Activated T-cell treated with anti-CD3 and anti-CD28 coated beads for 4 hours (primary cell): Measurements from ENCODE around the gene RPL41.
"Not testable (repeated sequence)": the region's sequence is repeated elsewhere in the genome, so short reads cannot be mapped to it uniquely, and the experiment has no call there.

Experiments used
- DNase-seq: peaks from one replicate; pipeline ENCODE4 v3.0.0-alpha.2; 2020

Gene RPL41

DNA sequence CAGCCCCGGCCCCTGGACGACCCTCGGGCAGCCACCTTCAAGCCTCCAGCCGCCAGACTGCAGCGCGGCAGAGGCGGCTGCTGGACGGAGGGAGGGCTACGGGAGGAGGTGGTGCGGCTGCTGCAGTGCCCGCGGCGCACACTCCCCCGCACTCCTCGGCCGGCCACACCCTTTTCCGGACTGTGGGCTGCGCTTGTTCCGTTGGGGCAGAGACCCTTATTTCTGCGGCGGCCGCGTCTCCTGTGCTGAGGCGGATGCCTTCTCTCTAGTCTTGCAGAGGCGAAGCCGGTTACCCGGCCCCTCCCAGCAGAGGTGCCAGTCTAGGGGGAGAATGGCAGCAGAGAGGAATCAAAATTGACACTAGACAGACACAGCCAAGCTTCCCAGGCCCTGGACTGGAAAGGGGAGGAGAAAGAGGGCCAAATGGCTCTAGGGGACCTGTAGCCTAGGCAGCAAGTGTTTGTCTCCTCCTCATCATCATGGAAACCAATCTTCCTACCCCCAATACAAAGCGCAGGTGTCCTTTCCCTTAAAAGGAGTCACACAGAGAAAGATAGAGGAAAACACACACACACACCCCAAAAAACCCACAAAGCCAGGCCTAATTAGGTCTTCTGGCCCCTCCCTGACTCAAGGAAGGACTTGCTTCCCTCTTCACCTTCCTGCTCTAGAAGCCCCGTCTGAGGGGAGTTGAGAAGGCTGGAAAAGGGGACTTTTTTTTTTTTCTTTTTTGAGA is 12.9 kb downstream of the RPL41 start:
- peak; percentile 48 for DNase-seq

DNA sequence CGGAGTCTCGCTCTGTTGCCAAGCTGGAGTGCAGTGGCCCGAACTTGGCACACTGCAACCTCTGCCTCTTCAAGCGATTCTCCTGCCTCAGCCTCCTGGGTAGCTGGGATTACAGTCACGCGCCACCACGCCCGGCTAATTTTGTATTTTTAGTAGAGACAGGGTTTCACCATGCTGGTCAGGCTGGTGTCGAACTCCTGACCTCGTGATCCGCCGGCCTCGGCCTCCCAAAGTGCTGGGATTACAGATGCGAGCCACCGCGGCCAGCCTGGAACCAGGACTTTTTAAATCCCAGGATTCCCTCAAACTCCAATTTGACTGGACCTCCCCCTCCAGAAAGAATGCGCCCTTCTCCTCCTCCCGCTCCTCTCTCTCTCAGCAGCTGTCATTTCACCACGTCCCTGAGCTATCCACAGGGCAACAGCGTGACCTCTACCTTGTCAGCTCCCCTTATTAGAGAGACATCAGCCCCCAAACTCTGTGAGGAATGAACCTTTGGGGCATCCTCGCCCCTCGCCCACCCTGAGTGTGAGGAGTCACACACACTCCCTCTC is 13.6 kb downstream of the RPL41 start:
- no peak for DNase-seq

DNA sequence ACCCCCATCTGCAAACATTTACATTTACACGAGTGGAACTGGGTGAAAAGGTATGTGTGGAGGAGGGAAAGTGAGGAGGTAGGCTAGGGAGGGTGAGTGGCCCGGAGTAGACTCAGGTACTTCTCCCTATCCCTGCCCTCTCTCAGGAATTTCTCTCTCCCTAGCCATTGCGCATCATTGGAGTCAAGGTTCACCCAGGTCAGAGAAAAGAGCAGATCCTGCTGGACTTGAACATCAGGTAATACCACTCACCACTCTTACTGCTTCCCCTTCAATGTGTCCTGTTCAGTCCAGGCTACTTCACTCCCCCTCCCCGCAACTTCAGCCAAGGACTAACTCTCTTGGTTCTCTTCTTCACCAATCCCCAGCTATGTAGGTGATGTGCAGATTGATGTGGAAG is 14.4 kb downstream of the RPL41 start:
- DNase-seq, result no peak

DNA sequence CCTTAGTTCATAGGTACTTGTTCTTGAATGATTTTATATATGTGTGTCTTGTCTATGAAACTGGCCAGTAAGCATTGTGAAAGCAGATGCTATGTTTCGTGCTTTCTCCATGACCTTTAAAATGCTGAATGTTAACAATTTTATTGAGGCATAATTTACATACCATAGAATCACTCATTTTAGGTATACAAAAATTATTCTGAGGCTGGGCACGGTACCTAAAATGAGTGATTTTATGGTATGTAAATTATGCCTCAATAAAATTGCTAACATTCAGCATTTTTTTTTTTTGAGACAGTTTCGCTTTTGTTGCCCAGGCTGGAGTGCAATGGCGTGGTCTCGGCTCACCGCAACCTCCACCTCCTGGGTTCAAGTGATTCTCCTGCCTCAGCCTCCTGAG is 18.5 kb downstream of the RPL41 start:
- DNase-seq, result no peak

DNA sequence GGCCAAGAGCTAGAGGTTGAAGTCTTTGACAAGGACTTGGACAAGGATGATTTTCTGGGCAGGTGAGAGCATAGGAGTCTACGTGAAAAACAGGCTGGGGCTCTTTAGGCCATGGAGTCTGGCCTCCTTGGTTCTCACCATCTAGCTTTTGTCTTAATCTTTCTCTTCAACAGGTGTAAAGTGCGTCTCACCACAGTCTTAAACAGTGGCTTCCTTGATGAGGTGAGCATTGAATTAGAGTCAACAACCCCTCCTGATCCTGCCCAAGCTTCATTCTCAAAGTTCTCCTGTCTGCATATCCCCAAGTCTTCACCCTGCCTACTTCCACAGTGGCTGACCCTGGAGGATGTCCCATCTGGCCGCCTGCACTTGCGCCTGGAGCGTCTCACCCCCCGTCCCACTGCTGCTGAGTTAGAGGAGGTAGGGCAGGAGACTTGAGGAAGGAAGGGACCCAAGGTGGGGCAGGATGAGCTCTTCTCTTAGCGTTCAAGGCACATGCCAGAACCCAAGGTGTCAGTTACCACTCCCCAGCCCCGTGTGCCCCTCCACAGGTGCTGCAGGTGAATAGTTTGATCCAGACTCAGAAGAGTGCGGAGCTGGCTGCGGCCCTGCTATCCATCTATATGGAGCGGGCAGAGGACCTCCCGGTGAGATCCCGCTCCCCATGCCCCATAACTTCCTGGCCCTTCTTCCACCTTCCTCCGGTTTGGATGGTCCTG is 21.6 kb downstream of the RPL41 start:
- no peak for DNase-seq

DNA sequence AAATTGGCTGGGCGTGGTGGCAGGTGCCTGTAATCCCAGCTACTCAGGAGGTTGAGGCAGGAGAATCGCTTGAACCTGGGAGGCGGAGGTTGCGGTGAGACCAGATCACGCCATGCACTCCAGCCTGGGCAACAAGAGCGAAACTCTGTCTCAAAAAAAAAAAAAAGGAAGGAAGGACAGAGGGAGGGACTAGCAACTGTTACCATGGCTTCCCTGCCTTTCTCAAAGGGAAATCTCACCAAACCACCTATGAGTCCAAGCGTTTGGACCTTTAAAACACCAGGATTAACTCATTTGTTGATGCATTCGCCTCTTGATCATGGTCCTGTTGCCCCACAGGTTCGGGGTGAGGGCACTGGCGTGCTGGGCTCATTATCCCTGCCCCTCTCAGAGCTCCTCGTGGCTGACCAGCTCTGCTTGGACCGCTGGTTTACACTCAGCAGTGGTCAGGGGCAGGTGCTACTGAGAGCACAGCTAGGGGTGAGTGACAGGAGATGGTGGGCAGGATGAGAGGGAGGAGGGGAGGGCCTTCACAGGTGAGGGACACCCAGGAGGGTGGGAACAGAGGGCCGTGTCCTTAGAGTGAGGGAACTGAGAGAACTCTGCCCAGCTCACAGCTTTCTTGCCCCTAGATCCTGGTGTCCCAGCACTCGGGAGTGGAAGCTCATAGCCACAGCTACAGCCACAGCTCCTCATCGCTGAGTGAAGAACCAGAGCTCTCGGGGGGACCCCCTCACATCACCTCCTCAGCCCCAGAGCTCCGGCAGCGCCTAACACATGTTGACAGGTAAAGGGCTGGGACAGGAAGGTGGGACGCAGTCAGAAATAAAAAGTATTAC is 25.7 kb downstream of the RPL41 start:
- DNase-seq, result no peak

DNA sequence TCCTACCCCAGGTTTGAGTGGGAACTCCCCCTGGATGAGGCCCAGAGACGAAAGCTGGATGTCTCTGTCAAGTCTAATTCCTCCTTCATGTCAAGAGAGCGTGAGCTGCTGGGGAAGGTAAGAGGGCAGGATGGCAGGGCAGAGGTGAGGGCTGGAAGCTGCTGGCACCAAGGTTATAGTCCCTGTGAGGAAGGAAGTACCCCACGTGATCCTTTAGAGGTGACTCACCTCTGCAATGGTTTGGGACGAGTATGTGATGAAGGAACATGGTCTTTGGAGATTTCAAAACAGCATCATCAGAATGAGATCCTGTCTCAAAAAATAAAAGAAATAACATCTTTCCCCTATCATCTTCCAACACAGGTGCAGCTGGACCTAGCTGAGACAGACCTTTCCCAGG is 26.8 kb downstream of the RPL41 start:
- no peak for DNase-seq

DNA sequence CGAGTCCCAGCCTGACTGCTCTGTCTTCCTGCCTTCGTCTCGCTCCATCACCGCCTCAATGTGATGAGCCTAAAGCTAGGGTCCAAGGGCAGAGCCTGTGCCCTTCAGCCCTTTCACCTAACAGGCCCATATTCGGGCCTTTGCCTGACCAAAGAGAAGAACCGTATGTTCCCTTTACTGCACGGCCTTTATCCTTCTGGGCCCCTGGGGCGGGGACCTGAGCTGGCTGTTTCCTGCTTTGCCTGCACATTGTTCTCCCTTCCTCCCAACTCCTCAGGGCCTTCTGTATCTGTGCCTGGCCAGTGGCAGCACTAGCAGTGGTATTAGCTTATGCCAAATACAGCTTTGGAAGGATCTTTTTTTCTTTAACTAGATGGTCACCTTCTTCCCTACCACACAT is 27.4 kb downstream of the RPL41 start:
- DNase-seq, result no peak

DNA sequence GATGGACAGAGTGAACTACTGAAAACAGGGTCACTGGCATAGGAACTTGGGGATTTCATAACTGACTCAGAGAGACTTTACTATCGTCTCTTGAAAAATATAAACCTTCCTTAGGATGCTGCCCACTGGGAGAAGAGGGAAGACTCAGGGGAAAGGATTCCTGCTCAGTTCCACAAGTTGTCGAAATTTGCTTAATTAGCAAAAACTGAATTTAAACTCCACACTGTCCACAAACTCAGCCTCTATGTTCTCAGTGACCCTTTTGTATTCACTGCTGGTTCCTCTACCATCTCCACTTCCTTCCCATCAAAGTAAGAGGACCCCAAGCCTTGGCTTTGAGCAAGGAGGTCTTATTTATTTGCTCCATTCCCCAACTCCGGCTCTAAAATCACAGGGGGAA is 28.8 kb downstream of the RPL41 start:
- no peak for DNase-seq

DNA sequence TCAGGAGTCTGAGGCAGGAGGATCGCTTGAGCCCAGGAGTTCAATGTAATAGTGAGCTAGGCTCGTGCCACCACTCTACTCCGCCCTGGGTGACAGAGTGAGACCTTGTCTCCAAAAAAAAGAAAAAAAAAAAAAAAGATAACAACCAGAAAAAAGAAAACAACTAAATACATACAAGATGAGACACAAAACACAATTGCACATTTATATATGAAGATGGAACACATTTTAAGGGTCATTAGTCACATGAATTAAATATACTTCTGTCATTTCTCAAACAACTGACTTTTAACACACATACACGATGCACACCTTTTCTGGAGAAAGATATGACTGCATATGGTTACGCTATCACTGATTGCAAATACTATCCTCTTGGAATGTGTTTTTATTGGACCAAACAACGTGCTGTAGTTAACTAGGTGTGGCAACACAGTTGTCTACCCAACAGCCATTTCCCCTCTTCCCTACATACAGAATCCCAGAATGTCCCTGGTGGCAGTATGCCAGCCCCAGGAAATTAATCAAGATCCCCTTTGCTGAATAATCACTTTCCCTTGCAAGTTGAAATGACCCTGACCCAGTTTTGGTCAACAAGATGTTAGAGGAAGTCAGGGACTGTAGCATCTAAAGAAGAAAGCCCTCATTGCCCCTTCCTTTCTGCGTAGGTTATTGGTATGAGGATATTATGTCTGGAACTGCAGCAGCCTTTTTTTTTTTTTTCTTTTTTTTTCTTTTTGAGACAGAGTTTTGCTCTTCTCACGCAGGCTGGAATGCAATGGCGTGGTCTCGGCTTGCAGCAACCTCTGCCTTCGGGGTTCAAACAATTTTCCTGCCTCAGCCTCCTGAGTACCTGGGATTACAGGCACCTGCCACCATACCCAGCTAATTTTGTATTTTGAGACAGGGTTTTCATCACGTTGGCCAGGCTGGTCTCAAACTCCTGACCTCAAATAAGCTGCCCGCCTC is 30.3 kb downstream of the RPL41 start:
- no peak for DNase-seq

DNA sequence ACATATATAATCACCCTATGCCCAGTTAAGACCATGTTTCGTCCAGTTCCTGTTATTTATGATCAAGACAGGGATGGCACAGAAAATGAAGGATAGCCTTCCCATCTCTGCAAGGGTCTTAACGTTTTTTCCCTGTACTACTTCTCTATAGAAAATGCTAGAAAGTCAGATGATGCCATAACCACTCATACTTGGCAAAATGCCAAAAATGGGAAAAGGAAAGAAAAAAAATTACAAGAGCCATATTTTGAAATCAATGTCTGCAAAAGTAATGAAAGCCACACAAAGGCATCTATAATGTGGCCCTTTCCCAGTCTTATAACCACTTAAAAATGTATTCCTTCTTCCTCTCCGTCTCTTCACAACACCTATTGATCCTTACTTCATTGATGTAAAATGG is 34.1 kb downstream of the RPL41 start:
- no peak for DNase-seq

DNA sequence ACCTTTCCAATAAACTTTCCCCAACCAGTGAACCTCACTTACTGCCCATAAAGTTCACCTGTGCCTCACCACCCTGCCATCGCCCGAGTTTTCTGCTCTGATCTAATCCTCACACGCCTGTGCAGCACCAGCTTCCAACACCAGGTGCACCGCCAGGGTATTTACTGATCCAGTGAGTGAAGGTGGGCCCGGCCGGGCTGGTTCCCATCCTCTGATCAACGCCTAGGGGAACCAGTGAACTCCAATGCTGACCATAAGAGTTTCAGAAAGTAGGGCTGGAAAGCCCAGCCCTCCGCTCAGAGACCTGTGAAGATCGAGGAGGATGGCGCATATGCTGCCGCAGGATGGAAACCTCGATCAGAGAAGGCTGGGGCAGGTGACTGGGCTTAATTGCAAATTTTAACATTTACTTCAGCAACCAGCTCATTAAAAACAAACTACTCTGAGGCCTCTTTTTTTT is 35.3 kb downstream of the RPL41 start:
- peak; percentile 43 for DNase-seq

DNA sequence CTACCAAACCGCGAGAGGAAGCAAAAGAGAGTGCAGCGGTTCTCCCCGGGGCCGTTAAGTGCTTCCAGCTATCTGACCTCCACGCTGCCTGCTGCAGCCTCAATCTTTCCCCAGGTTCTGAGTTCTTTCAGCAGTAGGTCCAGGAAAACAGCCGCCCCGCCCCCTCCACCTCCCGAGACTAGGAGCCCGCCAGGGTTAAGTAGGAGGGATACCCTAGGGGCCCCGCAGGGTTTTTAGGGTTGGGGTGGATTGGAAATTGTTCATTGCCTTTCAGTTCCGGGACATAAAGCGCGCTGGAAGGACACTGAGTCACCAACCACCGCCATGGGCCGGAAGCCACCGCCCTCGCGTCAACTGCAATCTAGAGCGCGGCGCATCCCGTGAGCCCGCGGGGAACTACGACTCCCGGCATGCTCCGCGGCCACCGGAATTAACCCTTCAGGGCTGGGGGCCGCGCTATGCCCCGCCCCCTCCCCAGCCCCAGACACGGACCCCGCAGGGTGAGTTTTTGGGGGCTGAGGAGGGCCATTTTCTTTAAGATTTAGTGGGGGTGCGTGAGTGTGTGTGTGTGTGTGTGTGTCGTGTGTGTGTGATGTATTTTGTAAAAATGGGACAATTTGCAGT is 35.8 kb downstream of the RPL41 start, which contains the start of gene MYL6B:
Gene MYL6B (plus strand): TSS at position 456 of the 624 bp plus-strand sequence. CDS start 1,332 bp downstream, outside the sequence.
- peak; percentile 88 for DNase-seq

DNA sequence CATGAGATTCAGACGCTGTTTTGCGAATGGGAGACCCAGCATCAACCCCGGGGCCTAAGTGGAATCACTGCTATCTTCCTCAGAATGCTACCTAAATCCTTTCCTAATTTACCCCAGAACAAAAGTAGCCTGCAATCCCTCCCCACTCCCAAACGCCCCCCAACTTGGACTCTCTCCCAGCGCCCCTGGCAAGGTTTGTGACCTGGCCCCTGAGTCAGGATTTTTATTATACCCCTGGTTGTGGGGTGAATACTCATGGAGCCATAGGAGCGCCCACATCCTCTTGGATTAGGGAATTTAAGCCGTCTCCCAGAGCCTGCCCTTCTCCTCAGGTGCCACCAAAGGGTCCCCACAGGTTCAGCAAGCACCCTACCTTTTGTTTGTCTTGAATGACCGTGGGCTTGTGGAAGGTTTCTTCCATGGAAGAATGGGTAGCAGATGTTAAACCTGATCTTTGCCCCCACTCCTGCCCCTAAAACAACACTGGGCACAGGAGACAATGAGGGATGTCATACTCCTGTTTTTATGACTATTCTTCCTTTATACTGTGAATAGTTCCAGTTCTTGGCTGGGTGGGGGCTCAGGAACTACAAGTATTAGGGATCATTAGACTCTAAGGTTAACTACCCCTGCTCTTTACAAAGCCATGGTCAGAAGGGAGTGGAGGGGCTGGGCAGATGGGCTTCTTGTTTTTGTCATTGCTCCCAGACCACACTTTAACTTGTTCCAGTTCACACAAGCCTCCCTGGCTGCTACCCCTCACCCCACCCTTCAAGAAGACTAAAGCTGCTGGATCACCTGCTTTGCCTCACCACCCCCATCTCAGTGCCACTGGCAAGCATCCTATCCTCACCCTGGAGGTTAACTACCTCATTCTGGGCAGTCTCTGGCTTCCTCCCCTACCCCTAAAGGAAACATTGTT is 36.6 kb downstream of the RPL41 start:
- no peak for DNase-seq

DNA sequence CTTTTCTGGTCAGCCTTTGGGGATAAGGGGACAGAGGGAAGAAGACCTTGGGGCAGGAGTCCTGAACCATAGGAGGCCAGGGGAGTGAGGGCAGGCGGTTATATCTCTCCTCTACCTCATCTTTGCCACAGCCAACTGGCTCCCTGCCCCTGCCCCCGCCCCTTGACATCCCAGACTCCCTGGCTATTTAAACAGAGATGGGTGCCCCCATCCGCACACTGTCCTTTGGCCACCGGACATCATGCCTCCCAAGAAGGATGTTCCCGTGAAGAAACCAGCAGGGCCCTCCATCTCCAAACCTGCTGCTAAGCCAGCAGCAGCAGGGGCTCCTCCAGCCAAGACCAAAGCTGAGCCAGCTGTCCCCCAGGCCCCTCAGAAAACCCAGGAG is 37.2 kb downstream of the RPL41 start:
- DNase-seq, result no peak

DNA sequence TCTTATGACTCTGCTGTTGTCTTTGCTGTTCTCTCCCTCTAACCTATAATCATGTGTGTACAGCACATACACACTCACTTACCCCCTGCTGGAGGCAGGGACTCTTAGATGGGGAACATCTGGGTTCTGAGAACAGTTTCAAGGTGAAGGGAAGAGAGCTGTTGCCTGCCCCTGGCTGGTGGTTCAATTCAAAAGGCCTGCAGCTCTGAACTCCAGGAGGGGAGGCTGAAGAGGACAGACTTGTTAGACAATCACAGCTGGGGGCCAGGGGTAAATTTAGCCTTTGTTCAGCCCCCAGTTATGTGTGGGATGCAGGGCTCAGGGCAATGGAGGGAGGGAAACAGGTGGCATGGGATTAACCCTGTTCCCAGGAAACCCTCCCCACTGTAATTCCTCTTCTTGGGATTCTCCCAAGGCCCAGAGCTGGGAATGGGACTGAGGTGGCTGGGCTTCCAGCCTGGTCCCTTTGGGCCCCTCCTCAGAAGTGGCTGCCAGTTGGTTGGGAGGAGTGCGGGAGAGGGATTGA is 37.9 kb downstream of the RPL41 start:
- no peak for DNase-seq

DNA sequence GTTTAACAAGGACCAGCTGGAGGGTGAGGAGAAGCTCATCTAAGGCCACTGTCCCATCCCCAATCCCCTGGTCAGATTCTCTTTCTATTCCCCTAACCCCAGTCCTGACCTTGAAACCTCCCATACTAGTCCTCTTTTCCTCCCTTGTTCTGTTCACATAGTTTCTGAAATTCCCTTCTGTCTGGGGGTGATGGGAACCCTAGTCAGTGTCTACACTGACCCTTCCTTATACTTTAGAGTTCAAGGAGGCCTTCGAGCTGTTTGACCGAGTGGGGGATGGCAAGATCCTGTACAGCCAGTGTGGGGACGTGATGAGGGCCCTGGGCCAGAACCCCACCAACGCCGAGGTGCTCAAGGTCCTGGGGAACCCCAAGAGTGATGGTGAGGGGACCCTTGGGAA is 38.4 kb downstream of the RPL41 start:
- no peak for DNase-seq

DNA sequence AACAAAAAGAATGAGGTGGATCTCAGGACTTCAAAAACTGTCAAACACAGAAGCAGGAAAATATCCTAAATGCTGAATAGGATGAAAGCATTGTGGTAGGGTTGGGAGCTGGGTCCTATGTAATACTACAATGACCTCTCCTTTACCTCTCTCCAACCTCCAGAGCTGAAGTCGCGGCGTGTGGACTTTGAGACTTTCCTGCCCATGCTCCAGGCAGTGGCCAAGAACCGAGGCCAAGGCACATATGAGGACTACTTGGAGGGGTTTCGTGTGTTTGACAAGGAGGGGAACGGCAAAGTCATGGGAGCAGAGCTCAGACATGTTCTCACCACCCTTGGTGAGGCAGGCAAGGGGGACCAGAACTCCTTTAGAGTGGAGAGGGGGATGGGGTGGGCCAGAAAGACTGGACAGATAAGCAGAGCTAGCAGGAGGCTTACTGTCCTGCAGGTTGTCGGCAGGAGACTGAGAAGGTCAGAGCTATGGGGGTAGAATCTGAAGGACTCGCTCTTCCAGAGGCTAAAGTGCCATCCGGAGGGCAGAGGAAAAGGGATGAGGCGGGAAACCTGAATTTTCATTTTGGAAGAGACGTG is 38.9 kb downstream of the RPL41 start:
- no peak for DNase-seq

DNA sequence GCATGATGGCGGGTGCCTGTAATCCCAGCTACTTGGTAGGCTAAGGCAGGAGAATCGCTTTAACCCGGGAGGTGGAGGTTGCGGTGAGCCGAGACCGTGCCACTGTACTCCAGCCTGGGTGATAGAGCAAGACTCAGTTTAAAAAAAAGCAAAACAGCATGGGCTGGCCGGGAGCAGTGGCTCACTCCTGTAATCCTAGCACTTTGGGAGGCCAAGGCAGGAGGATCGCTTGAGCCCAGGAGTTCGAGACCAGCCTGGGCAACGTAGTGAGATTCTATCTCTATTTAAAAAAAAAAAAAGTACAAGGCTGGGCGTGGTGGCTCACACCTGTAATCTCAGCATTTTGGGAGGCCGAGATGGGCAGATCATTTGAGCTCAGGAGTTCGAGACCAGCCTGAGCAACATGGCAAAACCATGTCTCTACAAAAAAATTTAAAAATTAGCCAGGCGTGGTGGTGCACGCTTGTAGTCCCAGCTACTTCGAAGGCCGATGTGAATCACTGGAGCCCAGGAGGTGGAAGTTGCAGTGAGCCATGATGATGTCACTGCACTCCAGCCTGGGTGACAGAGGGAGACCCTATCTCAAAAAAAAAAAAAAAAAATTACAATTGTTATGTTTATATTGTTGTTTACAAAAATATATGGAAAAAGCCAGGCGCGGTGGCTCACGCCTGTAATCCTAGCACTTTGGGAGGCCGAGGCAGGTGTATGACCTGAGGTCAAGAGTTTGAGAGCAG is 40.2 kb downstream of the RPL41 start:
- DNase-seq, result not testable (repeated sequence)
